Measurements from ENCODE around the gene ANXA11. TPM values are rescaled to one million over a fixed set of nuclear protein-coding genes. Genes with fewer than 3 reads are reported as not detected.
A peak's percentile ranks its signal among the peaks of the same experiment; 100 is the strongest.

The ANXA11 gene
- total and polyA plus RNA-seq, 3 donors from 2014 or later, result 46.5 to 116 (median 64.0) TPM

DNA sequence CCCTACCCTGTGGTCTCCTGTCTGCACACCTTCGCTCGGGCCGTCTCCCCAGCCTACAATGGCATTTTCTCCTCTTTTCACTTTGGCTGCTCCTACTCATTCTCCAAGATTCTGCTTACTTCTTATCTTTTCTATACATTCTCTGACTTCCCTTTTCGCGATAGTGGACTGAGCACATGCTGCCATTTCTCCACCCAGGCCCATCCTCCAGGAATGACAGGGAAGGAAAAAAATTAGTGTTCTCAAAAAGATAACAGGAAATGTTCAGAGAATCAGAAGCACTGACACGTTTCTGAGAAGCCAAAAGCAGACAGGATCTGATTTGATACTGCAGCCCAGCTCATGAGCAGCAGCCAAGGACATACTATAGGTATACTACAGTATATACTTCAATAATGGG lies 6.4 kb upstream of the ANXA11 start:
- no peak for TF ChIP-seq POLR2A (IDR thresholded peaks at IDR 0.05)
- TF ChIP-seq CTCF (IDR thresholded peaks at IDR 0.05), result no peak
- intact Hi-C loops (cut with DNase I; ENCODE audit: low total_unique reads), result no loop called here
- H3K27me3 ChIP-seq, result no peaks in the 10 kb centered on the region
- DNase-seq, result no peak
- 82 to 85% methylated on average over 6 of the region's 6 CpGs for WGBS, 2 donors
- H3K4me1 ChIP-seq, result no peaks in the 10 kb centered on the region
- no peak overlapping the region for H3K27ac ChIP-seq
- H3K4me3 ChIP-seq, result no peak overlapping the region
- no peaks in the 10 kb centered on the region for H3K36me3 ChIP-seq (ENCODE audit: low read depth, missing control alignments)
- no peaks in the 10 kb centered on the region for H3K9me3 ChIP-seq

- H3K27me3 ChIP-seq, result no peaks in the 10 kb centered on the region
- no peak for DNase-seq
- no peak overlapping the region for H3K27ac ChIP-seq
- H3K36me3 ChIP-seq (ENCODE audit: low read depth, missing control alignments), result no peaks in the 10 kb centered on the region
- WGBS, 2 donors, result 90 to 94% methylated on average over 4 of the region's 4 CpGs
- no peak for TF ChIP-seq CTCF (IDR thresholded peaks at IDR 0.05)
- TF ChIP-seq POLR2A (IDR thresholded peaks at IDR 0.05), result no peak
- H3K4me3 ChIP-seq, result no peak overlapping the region
- H3K9me3 ChIP-seq, result no peaks in the 10 kb centered on the region
- no peaks in the 10 kb centered on the region for H3K4me1 ChIP-seq
- intact Hi-C loops (cut with DNase I; ENCODE audit: low total_unique reads), result no loop called here
These were observed 4.9 kb upstream of the ANXA11 start for GRCh38 chr10:80210259-80210658.

GRCh38 chr10:80207768-80208370 lies 2.5 kb upstream of the ANXA11 start:
- Histone ChIP-seq H3K27ac (peak overlapping the region; percentile 63 to 95), H3K9me3 (no peaks in the 10 kb centered on the region), H3K36me3 (ENCODE audit: low read depth, missing control alignments) (no peaks in the 10 kb centered on the region), H3K27me3 (no peaks in the 10 kb centered on the region), H3K4me1 (peaks cover 15% of the 10 kb centered on the region), H3K4me3 (peak overlapping the region; percentile 44 to 59)
- WGBS, 2 donors, result 40 to 49% methylated on average over 15 of the region's 15 CpGs
- no peak for DNase-seq
- TF ChIP-seq POLR2A (IDR thresholded peaks at IDR 0.05) (no peak), CTCF (IDR thresholded peaks at IDR 0.05) (no peak)
- intact Hi-C loops (cut with DNase I; ENCODE audit: low total_unique reads), result loop anchor here (10.0 kb wide), 1 partner anchor 53 kb away; no protein-coding TSS in a partner anchor

DNA sequence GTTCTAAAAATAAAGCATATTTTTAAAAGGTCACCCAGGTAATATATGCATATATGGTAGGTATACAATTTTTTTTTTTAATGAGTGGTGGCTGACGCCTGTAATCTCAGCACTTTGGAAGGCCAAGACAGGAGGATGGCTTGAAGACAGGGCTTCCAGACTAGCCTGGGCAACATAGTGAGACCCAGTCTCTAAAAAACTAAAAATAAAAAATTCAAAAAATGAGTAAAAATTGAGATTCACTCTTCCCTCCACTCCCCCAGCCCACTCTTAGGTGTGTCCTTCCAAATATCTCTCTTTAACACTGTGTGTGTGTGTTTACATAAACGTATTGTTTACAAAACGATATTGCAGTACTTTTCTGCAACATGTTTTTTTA lies 929 bp upstream of the ANXA11 start:
- H3K4me3 ChIP-seq, result no peak overlapping the region
- intact Hi-C loops (cut with DNase I; ENCODE audit: low total_unique reads), result loop anchor here (10.0 kb wide), 1 partner anchor 51 kb away; no protein-coding TSS in a partner anchor
- H3K27ac ChIP-seq, result peak overlapping the region in 1 of 2 donors; percentile 95
- H3K4me1 ChIP-seq, result peaks cover 19% of the 10 kb centered on the region
- no peaks in the 10 kb centered on the region for H3K36me3 ChIP-seq (ENCODE audit: low read depth, missing control alignments)
- no peaks in the 10 kb centered on the region for H3K27me3 ChIP-seq
- H3K9me3 ChIP-seq, result no peaks in the 10 kb centered on the region
- no peak for DNase-seq
- no peak for TF ChIP-seq CTCF (IDR thresholded peaks at IDR 0.05)
- TF ChIP-seq POLR2A (IDR thresholded peaks at IDR 0.05), result no peak
- WGBS, 2 donors, result 54 to 77% methylated on average over 3 of the region's 3 CpGs

Data from testis (tissue), 3 donors.